Stimulated activated CD4-positive, alpha-beta T cell treated with anti-CD3 and anti-CD28 coated beads, Interleukin-1b, Interleukin-23, amount 100 ng/mL, for 4 hours (primary cell): ENCODE measurements around the gene THSD7A.

Source experiments
- DNase-seq, 2 donors: peaks; one replicate each; pipeline ENCODE4 v3.0.0-alpha.2; 2020; ENCODE audit warnings: low read depth in 2 of 2

THSD7A gene

GRCh38 chr7:11750191-11750590, 81.8 kb downstream of the THSD7A start:
- no peak for DNase-seq

GRCh38 chr7:11749629-11750028, 82.4 kb downstream of the THSD7A start:
- no peak for DNase-seq

GRCh38 chr7:11748884-11749283, 83.1 kb downstream of the THSD7A start:
- no peak for DNase-seq

GRCh38 chr7:11747715-11748485, 84.1 kb downstream of the THSD7A start:
- DNase-seq = no peak

- DNase-seq = no peak
Measured at GRCh38 chr7:11746591-11746990, 85.4 kb downstream of the THSD7A start.

- no peak for DNase-seq
Measured at GRCh38 chr7:11743548-11743947, 88.5 kb downstream of the THSD7A start.

GRCh38 chr7:11743016-11743415, 89.0 kb downstream of the THSD7A start:
- no peak for DNase-seq

GRCh38 chr7:11742496-11742895, 89.5 kb downstream of the THSD7A start:
- DNase-seq = no peak

- no peak for DNase-seq
Measured at GRCh38 chr7:11737723-11738122, 94.3 kb downstream of the THSD7A start.

GRCh38 chr7:11732207-11732606, 99.8 kb downstream of the THSD7A start:
- DNase-seq = no peak

GRCh38 chr7:11730725-11731124, 101.3 kb downstream of the THSD7A start:
- DNase-seq = no peak

GRCh38 chr7:11727864-11728263, 104.1 kb downstream of the THSD7A start:
- DNase-seq = no peak

GRCh38 chr7:11726794-11727155, 105.2 kb downstream of the THSD7A start:
- DNase-seq = no peak

- DNase-seq = no peak
Measured at GRCh38 chr7:11726001-11726793, 105.8 kb downstream of the THSD7A start.

- DNase-seq = no peak
Measured at GRCh38 chr7:11716185-11716584, 115.8 kb downstream of the THSD7A start.

- DNase-seq = no peak
Measured at GRCh38 chr7:11714676-11715075, 117.3 kb downstream of the THSD7A start.

GRCh38 chr7:11714205-11714604, 117.8 kb downstream of the THSD7A start:
- DNase-seq = no peak

- DNase-seq = no peak
Measured at GRCh38 chr7:11713352-11713751, 118.6 kb downstream of the THSD7A start.

GRCh38 chr7:11710377-11710776, 121.6 kb downstream of the THSD7A start:
- no peak for DNase-seq

GRCh38 chr7:11709196-11709595, 122.8 kb downstream of the THSD7A start:
- no peak for DNase-seq

- DNase-seq = no peak
Measured at GRCh38 chr7:11707606-11708193, 124.3 kb downstream of the THSD7A start.

- DNase-seq = no peak
Measured at GRCh38 chr7:11706666-11707605, 125.1 kb downstream of the THSD7A start.
